GM21447 (cell line): ENCODE data around the gene ATXN1.
"Not testable (repeated sequence)": the region's sequence is repeated elsewhere in the genome, so short reads cannot be mapped to it uniquely, and the experiment has no call there.

Experiments used
- ATAC-seq: cut with Tn5 transposase; IDR thresholded peaks from one replicate; pipeline ENCODE4 v1.9.1; 2021; ENCODE audit not compliant: unreplicated experiment

Gene ATXN1

DNA sequence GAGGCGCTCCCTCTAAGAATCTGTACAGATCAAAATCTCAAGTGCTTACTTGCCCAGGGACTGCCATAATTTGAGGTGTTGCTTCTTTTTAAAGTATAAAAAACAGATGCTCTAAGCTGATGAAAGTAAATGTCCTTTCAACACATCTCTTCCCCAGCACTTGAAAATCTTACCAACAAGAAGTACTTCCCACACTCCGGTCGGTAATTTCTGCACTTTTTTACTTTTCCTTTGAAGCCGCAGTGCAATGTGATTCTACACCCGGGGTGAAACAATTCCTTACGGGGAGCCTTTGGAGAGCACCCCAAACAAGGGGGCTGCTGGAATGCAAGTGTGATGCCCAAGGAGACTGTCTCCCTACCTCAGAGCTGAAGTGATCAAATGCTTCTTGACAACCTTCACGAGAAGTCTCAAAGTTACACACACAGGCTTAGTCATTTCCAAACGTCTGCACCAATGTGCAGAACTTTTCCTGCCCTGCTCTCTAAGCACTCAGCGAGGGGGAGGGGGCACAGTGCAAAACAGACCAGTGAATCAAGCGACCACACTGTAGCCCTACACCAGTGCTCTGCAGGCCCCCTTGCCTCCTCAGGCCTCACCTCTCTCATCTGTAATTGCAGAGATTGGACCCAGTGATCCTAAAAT, 56.7 kb downstream of the ATXN1 start:
- no peak for ATAC-seq

GRCh38 chr6:16702627-16703378, 58.5 kb downstream of the ATXN1 start:
- not testable (repeated sequence) for ATAC-seq

GRCh38 chr6:16700916-16701234, 60.4 kb downstream of the ATXN1 start:
- no peak for ATAC-seq

- ATAC-seq = no peak
Measured at GRCh38 chr6:16700202-16700915, 60.9 kb downstream of the ATXN1 start.

GRCh38 chr6:16698997-16699868, 62.0 kb downstream of the ATXN1 start:
- no peak for ATAC-seq

DNA sequence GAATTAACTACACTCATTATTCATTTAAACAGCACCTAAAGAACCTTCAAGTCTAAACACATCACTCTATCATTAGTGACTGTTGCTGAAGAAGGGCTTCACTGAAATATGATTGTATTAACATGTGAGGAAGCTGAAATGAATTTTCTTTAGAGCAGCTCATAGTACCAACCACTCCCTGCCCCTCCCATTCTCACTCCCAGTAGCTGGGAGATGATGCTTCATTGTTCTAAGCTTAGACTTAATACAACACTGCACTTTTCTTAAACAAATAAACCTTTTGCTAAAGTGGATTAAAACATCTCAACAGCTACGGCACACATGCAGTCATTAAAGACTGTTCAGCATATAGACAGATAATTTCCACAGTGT, 63.1 kb downstream of the ATXN1 start:
- no peak for ATAC-seq

- ATAC-seq = no peak
Measured at GRCh38 chr6:16697437-16698161, 63.7 kb downstream of the ATXN1 start.

DNA sequence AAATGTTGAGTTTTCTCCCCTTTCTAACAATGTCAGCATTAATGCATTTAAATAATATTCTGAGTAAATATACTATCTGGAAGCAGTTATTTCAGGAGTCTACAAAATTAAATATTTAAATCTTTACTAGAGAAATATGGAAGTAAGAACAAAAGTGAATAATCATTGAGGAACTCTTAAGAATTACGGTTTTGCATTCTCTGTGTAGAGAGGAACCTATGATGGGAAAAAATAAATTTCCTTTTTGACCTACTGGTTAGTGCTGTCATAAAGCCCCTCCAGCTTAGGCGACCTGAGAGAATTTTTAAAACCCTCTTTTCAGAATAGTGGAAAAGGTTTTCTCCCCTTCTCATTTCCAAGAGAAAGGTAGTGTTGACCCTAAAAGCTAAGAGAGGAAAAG, 64.8 kb downstream of the ATXN1 start:
- ATAC-seq = no peak

DNA sequence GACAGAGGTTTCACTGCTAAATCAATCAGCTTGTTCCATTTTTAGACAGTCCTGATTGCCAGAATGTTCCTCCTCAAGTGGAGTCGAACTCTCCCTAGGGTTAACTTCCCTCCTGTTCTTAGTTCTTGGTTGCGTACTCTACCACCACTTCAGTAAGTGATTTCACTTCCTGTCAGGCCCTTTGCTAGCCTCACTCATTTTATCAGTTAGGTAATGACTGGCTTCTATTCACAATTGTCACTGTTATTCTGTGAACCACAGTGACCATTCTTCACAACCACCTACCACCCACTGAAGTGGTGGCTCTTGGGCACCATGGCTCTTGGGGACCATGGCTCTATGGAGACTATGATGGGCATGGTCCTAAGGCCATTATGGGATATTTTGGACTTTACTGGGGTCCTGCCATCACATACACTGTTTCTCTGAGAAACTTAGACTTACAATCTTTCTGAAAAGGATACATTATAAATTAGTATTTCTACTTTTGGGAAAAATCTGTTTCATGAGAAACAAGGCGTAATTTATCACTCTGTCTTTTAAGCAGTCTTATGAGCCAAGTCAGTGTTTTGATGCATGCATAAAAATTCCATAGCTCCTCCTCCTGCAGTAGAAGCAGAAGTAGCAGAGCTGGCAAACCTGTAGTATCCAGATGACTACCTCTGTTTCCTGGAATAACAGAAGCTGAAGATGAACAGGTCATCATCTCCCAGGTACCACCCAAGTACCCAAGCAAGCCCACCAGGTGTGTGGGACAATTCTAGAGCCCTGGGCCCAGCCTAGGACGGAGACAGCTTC, 66.3 kb downstream of the ATXN1 start:
- peak; percentile 47 for ATAC-seq

DNA sequence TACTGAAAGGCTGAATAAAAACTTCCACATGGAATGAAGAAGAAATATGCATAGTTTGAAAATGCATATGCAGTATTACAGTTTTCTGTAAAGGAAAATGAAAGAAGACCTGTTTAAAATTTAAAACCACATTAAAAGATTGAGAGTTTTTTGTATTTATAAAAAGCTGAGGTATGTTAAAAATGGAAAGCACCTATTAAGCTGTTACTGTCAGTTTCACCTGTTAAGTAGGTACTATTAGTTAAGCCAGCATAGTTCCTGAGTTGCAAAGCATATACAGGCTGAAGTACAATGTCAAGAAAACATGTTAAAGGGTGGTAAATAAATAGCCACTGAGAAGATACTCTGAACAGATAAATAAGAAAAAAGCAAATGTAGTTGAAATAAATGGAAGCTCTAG, 69.9 kb downstream of the ATXN1 start:
- no peak for ATAC-seq

DNA sequence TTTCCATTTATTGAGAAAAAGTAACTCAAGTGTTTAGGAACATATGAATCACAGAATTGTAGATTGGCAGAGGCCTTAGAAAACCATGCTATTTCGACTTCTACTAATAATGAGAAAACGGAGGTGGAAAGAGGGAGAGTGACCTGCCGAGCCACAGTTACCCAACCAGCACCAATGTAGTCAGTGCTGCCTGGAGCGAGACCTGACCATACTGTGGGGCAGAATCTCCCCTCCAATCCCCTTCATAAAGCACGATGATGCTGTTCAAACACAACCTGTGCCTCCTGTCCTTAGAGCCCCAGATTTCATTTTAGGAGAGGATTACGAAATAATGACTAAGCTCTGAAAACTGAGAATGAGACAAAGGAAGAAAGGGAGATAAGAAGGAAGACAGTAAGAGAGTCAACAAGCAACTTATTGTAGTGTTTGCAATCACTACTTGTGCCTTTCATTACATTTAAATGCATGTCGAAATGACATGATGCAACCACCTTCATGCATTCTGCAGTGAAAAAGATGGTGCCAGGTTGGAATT, 70.6 kb downstream of the ATXN1 start:
- peak; percentile 83 for ATAC-seq

- no peak for ATAC-seq
Measured at GRCh38 chr6:16689788-16690607, 71.3 kb downstream of the ATXN1 start.

DNA sequence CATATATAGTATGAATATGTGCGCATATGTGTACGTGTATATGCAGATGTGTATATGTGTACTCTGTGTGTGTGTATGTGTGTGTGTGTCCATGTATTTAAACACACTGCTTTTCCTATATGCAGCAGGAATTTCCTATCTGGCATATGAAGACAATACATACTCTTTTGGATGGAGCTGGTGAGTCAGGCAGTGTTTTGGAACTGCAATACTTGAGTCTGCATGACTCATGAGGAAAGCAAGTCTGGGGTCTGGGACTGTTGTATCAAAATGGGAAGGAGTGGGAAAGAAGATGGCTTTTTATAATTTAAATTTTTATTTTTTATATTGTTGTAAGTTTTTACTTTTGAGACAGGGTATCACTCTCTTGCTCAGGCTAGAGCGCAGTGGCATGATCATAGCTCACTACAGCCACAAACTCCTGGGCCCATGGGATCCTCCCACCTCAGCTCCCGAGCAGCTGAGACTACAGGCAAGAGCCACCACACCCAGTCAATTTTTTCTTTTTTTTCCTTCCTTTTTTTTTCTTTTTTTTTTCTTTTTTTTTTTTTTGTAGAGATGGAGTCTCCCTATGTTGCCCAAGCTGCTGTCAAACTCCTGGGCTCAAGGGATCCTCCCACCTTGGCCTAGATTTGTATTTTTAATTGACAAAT, 72.2 kb downstream of the ATXN1 start:
- no peak for ATAC-seq

DNA sequence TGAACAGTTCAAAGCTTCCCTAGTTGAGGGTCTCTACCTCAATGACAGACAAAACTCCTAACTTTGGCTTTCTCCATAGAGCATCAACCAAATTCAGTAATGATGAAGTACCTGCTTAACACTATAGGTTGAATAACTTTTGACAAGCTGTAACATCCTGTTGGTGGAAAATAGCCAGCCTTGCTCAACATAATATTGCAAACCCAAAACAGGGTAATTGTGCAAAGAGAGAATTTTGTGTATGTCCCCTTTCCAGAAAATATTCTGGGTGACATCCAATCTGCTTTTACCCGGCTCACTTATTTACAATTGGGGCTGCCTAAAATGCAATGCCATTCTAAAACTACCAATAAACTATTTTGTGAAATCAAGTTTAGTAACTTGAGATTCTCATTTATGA, 72.8 kb downstream of the ATXN1 start:
- no peak for ATAC-seq

DNA sequence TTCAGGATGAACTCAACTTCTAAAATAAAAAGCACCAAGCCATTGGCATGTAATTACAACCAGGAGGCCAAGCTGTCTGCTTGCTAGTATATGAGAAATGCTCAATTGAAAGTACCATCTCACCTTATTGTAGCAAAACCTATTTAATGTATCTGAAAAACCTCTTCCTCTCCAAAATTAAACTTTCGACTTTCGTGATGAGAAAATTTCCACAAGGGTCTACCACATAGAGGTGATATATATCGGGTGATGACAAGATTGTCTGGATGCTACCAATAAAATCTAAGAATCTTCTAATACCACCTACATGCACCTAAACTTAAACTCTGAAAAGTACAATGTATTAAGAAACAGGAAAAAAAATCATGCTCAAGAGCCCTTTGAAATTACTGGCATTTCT, 74.2 kb downstream of the ATXN1 start:
- no peak for ATAC-seq

- ATAC-seq = peak; percentile 55
Measured at GRCh38 chr6:16684896-16685554, 76.2 kb downstream of the ATXN1 start.

- no peak for ATAC-seq
Measured at GRCh38 chr6:16684195-16684689, 77.0 kb downstream of the ATXN1 start.
